ENCODE results near the gene KHSRP.

DNA sequence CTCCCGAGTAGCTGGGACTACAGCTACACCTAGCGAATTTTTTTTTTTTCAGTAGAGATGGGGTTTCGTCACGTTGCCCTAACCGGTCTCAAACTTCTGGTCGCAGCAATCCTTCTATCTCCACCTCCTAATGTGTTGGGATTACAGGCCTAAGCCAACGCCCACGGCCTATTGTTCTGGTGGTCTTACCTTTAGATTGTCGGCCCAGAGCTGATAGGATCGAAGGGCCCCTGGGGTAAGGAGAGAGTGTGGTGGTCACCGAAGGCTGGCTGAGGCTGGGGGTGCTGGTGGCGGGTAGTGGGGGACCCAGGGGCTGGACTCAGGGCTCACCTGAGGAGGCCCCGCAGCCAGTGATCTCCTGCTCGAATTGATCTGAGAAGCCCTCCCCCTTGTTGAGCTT, 46.5 kb upstream of the KHSRP start:
- no peak for TF ChIP-seq SUZ12 (IDR thresholded peaks at IDR 0.05; ENCODE audit: extremely low read depth, insufficient read depth, insufficient read length)
- no peak for TF ChIP-seq ZNF274 (IDR thresholded peaks at IDR 0.05; ENCODE audit: low read depth, low read length)

Data from NT2/D1 (cell line).